ENCODE data around the gene SNORC.

Gene SNORC

GRCh38 chr2:232908695-232909094, 38.6 kb downstream of the SNORC start:
- H3K4me3 ChIP-seq (ENCODE audit: low read depth, low read length), result no peak overlapping the region
- in situ Hi-C loops (cut with HindIII; ENCODE audit: low sequenced_read_pairs), result no loop called here
- DNase-seq (ENCODE audit: low read depth), result no peak
- TF ChIP-seq CTCF (IDR thresholded peaks at IDR 0.05; ENCODE audit: low read depth, low read length, missing control alignments), result no peak

DNA sequence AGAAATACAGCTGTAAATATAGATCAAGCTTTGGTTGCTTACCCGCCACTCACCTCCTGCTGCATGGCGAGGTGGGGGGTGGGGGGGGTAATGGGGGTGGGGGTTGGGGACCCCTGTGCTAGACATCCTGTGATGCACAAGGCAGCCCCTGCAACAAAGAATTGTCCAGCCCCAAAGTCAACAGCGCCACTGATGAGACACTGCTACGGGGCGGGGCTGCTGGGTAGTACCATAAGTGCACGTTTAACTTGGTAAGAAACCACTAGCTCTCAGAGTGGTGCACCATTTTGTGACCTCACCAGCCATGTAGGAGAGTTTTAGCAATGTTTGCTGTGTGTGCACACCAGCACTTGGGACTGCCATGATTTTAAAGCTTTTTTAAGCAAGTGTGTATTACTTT, 40.3 kb downstream of the SNORC start:
- in situ Hi-C loops (cut with HindIII; ENCODE audit: low sequenced_read_pairs), result no loop called here
- TF ChIP-seq CTCF (IDR thresholded peaks at IDR 0.05; ENCODE audit: low read depth, low read length, missing control alignments), result no peak
- DNase-seq (ENCODE audit: low read depth), result no peak
- no peak overlapping the region for H3K4me3 ChIP-seq (ENCODE audit: low read depth, low read length)

- DNase-seq (ENCODE audit: low read depth), result no peak
- in situ Hi-C loops (cut with HindIII; ENCODE audit: low sequenced_read_pairs), result no loop called here
- TF ChIP-seq CTCF (IDR thresholded peaks at IDR 0.05; ENCODE audit: low read depth, low read length, missing control alignments), result no peak
- no peak overlapping the region for H3K4me3 ChIP-seq (ENCODE audit: low read depth, low read length)
Observed at GRCh38 chr2:232911712-232912277, 41.7 kb downstream of the SNORC start.

GRCh38 chr2:232913903-232914302, 43.8 kb downstream of the SNORC start:
- no peak for TF ChIP-seq CTCF (IDR thresholded peaks at IDR 0.05; ENCODE audit: low read depth, low read length, missing control alignments)
- in situ Hi-C loops (cut with HindIII; ENCODE audit: low sequenced_read_pairs), result no loop called here
- no peak overlapping the region for H3K4me3 ChIP-seq (ENCODE audit: low read depth, low read length)
- DNase-seq (ENCODE audit: low read depth), result no peak

GRCh38 chr2:232919141-232919540, 49.1 kb downstream of the SNORC start:
- no peak for TF ChIP-seq CTCF (IDR thresholded peaks at IDR 0.05; ENCODE audit: low read depth, low read length, missing control alignments)
- H3K4me3 ChIP-seq (ENCODE audit: low read depth, low read length), result no peak overlapping the region
- no peak for DNase-seq (ENCODE audit: low read depth)
- in situ Hi-C loops (cut with HindIII; ENCODE audit: low sequenced_read_pairs), result no loop called here

DNA sequence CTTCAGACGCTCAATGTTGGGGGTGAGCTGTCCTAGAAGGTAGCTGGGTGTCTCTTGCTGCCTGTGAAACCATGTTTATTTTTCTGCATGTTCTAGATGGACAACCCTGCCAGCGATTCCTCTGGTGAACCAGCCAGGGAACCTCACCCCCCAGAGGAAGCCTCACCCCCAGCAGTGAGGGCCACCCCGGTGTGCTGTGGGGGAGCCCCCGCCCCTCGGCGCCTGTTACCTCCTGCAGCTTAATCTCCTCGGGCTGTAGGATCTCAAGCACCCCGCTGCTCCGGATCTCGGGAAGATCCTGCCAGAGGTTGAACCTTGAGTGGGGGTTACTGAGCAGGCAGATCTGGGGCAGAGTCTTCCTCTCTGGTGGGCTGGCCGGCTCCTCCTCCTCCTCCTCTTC, 50.0 kb downstream of the SNORC start:
- no peak overlapping the region for H3K4me3 ChIP-seq (ENCODE audit: low read depth, low read length)
- no peak for TF ChIP-seq CTCF (IDR thresholded peaks at IDR 0.05; ENCODE audit: low read depth, low read length, missing control alignments)
- no peak for DNase-seq (ENCODE audit: low read depth)
- in situ Hi-C loops (cut with HindIII; ENCODE audit: low sequenced_read_pairs), result no loop called here

DNA sequence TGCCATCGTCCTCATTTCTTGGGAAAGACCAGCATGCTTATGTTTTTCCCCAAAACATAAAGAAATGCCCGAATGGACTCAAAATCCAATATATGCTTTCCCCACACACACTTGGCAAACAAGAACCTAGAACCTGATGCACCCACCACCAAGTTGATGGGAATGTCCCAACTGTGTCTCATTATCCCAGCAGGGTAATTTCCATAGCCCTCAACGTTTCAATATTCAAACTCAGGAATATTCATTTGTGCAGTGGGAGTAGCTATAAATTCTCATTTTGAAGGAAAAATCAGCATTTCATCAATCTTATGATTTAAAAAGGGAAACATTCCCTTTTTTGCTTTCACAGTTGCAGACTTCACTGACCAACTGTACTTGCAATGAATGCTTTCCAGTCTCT, 50.7 kb downstream of the SNORC start:
- TF ChIP-seq CTCF (IDR thresholded peaks at IDR 0.05; ENCODE audit: low read depth, low read length, missing control alignments), result no peak
- DNase-seq (ENCODE audit: low read depth), result no peak
- in situ Hi-C loops (cut with HindIII; ENCODE audit: low sequenced_read_pairs), result no loop called here
- no peak overlapping the region for H3K4me3 ChIP-seq (ENCODE audit: low read depth, low read length)

Data from astrocyte of the cerebellum (primary cell).